Stimulated activated CD8-positive, alpha-beta memory T cell treated with anti-CD3 and anti-CD28 coated beads, Interleukin-2, amount 100 ng/mL, for 48 hours (primary cell): ENCODE data around the gene RALGDS.
"Not testable (repeated sequence)": the region's sequence is repeated elsewhere in the genome, so short reads cannot be mapped to it uniquely, and the experiment has no call there.

Experiments
- DNase-seq, 2 donors: peaks; one replicate each; pipeline ENCODE4 v3.0.0-alpha.2; 2020; ENCODE audit warnings: low read depth in 2 of 2

RALGDS gene

GRCh38 chr9:133088146-133088750, 32.8 kb downstream of the RALGDS start:
- no peak for DNase-seq

GRCh38 chr9:133087429-133088145, 33.5 kb downstream of the RALGDS start:
- no peak for DNase-seq

GRCh38 chr9:133086894-133087293, 34.1 kb downstream of the RALGDS start:
- DNase-seq: no peak

- not testable (repeated sequence) for DNase-seq
Observed at GRCh38 chr9:133086212-133086860, 34.7 kb downstream of the RALGDS start.

- DNase-seq: not testable (repeated sequence)
Observed at GRCh38 chr9:133083688-133084087, 37.4 kb downstream of the RALGDS start.

- DNase-seq: not testable (repeated sequence)
Observed at GRCh38 chr9:133081957-133082644, 38.9 kb downstream of the RALGDS start.

GRCh38 chr9:133080786-133081779, 40.0 kb downstream of the RALGDS start:
- DNase-seq: not testable (repeated sequence)

- no peak for DNase-seq
Observed at GRCh38 chr9:133080161-133080560, 40.9 kb downstream of the RALGDS start.

GRCh38 chr9:133078486-133078885, 42.6 kb downstream of the RALGDS start:
- no peak for DNase-seq

- no peak for DNase-seq
Observed at GRCh38 chr9:133076691-133077090, 44.3 kb downstream of the RALGDS start.

GRCh38 chr9:133075925-133076630, 45.0 kb downstream of the RALGDS start:
- DNase-seq: no peak

GRCh38 chr9:133074111-133074651, 46.9 kb downstream of the RALGDS start:
- DNase-seq: no peak

GRCh38 chr9:133073086-133074014, 47.7 kb downstream of the RALGDS start:
- no peak for DNase-seq

- DNase-seq: not testable (repeated sequence)
Observed at GRCh38 chr9:133072210-133072609, 48.8 kb downstream of the RALGDS start.

GRCh38 chr9:133071484-133072150, 49.4 kb downstream of the RALGDS start:
- DNase-seq: no peak

- not testable (repeated sequence) for DNase-seq
Observed at GRCh38 chr9:133070985-133071384, 50.1 kb downstream of the RALGDS start.

GRCh38 chr9:133070500-133070961, 50.5 kb downstream of the RALGDS start:
- DNase-seq: not testable (repeated sequence)

GRCh38 chr9:133068431-133068830, 52.6 kb downstream of the RALGDS start:
- DNase-seq: not testable (repeated sequence)
